ENCODE results near the gene SLC15A4. TPM values are rescaled to one million over a fixed set of nuclear protein-coding genes. Genes with fewer than 3 reads are reported as not detected.

SLC15A4 gene
- total RNA-seq, 1 experiment from 2014 or later = 20.6 TPM

DNA sequence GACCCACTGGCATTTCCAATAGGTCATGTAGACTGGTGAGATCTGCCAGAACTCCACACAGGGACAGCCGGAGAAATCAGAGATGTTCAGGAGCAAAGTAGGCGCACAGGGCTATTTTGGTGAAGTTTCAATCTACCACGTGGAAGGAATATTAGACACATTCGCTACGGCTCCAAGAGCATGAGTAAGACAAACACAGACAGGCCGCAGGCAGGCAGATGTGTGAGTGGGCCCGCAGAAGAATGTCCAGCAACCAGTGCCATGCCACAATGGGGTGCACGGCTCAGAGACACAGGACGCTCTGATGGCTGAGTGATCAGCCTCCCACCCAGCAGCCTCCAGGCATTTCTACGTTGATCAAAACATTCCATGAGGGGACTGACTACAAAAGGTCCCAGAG, 10.4 kb downstream of the SLC15A4 start (continued):
- TF ChIP-seq, protein P1, sequence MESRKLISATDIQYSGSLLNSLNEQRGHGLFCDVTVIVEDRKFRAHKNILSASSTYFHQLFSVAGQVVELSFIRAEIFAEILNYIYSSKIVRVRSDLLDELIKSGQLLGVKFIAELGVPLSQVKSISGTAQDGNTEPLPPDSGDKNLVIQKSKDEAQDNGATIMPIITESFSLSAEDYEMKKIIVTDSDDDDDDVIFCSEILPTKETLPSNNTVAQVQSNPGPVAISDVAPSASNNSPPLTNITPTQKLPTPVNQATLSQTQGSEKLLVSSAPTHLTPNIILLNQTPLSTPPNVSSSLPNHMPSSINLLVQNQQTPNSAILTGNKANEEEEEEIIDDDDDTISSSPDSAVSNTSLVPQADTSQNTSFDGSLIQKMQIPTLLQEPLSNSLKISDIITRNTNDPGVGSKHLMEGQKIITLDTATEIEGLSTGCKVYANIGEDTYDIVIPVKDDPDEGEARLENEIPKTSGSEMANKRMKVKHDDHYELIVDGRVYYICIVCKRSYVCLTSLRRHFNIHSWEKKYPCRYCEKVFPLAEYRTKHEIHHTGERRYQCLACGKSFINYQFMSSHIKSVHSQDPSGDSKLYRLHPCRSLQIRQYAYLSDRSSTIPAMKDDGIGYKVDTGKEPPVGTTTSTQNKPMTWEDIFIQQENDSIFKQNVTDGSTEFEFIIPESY (IDR thresholded peaks at IDR 0.05; ENCODE audit: extremely low read depth, insufficient replicate concordance, low read length) = no peak
- TF ChIP-seq SP1 (IDR thresholded peaks at IDR 0.05; ENCODE audit: low read depth) = no peak
- TF ChIP-seq YY1 (IDR thresholded peaks at IDR 0.05; ENCODE audit: extremely low read depth, insufficient replicate concordance, low read depth, low read length) = no peak

DNA sequence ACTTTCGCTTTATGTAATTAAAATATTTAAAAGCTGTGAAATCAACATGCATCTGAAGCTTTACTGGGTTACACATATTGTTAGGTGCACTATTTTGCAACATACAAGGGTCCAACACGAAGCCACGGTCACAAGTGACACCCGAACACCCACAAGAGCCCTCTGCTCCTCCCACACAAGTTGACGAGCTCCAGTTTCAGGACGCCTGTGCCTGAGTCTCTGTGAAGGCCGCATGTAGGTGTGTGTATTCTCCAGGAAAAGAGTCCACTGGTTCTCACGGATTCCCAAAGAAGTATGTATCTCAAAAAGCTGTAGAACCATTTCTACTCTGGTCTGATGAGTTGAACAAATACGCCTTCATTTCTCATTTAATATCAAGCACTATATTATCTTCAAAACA, 12.0 kb downstream of the SLC15A4 start:
- intact Hi-C loops (cut with micrococcal nuclease) = no loop called here
- H3K36me3 ChIP-seq (ENCODE audit: control insufficient read depth in 1 of 2, insufficient read depth in 2 of 2, low read length in 2 of 2) = peaks cover 10% of the 10 kb centered on the region in 2 experiments; a peak in 2 of 4 replicates
- no peak overlapping the region for H3K27ac ChIP-seq (ENCODE audit: low read depth, low read length)
- no peaks in the 10 kb centered on the region for H3K4me1 ChIP-seq (ENCODE audit: control insufficient read depth in 1 of 2, insufficient read depth in 2 of 2, low read length in 2 of 2)
- no peak overlapping the region for H3K4me2 ChIP-seq (ENCODE audit: low read length)
- TF ChIP-seq, protein P2, sequence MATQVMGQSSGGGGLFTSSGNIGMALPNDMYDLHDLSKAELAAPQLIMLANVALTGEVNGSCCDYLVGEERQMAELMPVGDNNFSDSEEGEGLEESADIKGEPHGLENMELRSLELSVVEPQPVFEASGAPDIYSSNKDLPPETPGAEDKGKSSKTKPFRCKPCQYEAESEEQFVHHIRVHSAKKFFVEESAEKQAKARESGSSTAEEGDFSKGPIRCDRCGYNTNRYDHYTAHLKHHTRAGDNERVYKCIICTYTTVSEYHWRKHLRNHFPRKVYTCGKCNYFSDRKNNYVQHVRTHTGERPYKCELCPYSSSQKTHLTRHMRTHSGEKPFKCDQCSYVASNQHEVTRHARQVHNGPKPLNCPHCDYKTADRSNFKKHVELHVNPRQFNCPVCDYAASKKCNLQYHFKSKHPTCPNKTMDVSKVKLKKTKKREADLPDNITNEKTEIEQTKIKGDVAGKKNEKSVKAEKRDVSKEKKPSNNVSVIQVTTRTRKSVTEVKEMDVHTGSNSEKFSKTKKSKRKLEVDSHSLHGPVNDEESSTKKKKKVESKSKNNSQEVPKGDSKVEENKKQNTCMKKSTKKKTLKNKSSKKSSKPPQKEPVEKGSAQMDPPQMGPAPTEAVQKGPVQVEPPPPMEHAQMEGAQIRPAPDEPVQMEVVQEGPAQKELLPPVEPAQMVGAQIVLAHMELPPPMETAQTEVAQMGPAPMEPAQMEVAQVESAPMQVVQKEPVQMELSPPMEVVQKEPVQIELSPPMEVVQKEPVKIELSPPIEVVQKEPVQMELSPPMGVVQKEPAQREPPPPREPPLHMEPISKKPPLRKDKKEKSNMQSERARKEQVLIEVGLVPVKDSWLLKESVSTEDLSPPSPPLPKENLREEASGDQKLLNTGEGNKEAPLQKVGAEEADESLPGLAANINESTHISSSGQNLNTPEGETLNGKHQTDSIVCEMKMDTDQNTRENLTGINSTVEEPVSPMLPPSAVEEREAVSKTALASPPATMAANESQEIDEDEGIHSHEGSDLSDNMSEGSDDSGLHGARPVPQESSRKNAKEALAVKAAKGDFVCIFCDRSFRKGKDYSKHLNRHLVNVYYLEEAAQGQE (IDR thresholded peaks at IDR 0.05; ENCODE audit: low read depth) = no peak
- TF ChIP-seq EZH2 (IDR thresholded peaks at IDR 0.05) (no peak), ZFX (IDR thresholded peaks at IDR 0.05) (no peak)
- H3K27me3 ChIP-seq (ENCODE audit: insufficient read depth, low read length) = no peaks in the 10 kb centered on the region
- DNase-seq (ENCODE audit: low read depth, low spot score) = no peak
- no peak overlapping the region for H3K4me3 ChIP-seq (replicated peaks in 1 of 2; ENCODE audit: low read depth in 1 of 2, low read length in 2 of 2)
- peaks cover 83% of the 10 kb centered on the region for H3K79me2 ChIP-seq (ENCODE audit: insufficient read depth, low read length)
- POLR2A ChIA-PET = no interaction called here
- BruUV-seq (replicated peaks) = no TSS peak
- CTCF ChIA-PET = no interaction called here
- no peak overlapping the region for H2AFZ ChIP-seq (ENCODE audit: low read depth, low read length, poor library complexity, severe bottlenecking)
- ATAC-seq = no peak
- H3K9me3 ChIP-seq (ENCODE audit: control insufficient read depth in 1 of 2, insufficient read depth in 1 of 2, low read depth in 1 of 2, low read length in 2 of 2) = no peaks in the 10 kb centered on the region
- RAD21 ChIA-PET (ENCODE audit: low non-redundant PET in 1 of 2, low total read pairs in 2 of 2, uncharacterized antibody in 2 of 2, unreplicated experiment in 2 of 2) = no interaction called here
- no peaks in the 10 kb centered on the region for H4K20me1 ChIP-seq (ENCODE audit: insufficient read depth)
- no peaks in the 10 kb centered on the region for H3K9me2 ChIP-seq (ENCODE audit: insufficient read depth)
- H3K9ac ChIP-seq (ENCODE audit: low read length) = no peak overlapping the region
